IPS DF 4.7 (cell line): Measurements from ENCODE around the gene AMIGO3.
"Not testable (repeated sequence)": the region's sequence is repeated elsewhere in the genome, so short reads cannot be mapped to it uniquely, and the experiment has no call there.

Source experiments
- DNase-seq: peaks from one replicate; pipeline ENCODE4 v3.0.0-alpha.2; 2013; ENCODE audit warnings: low spot score; ENCODE audit errors: extremely low read depth

AMIGO3 gene

GRCh38 chr3:49689046-49689907, 30.2 kb downstream of the AMIGO3 start, which contains the start of the genes MST1 and RNF123:
MST1 (minus strand) TSS chr3:49689474; CDS start chr3:49688691, 783 bp downstream.
RNF123 (plus strand) TSS chr3:49689557; CDS start chr3:49691166, 1,609 bp downstream.
- DNase-seq = no peak

DNA sequence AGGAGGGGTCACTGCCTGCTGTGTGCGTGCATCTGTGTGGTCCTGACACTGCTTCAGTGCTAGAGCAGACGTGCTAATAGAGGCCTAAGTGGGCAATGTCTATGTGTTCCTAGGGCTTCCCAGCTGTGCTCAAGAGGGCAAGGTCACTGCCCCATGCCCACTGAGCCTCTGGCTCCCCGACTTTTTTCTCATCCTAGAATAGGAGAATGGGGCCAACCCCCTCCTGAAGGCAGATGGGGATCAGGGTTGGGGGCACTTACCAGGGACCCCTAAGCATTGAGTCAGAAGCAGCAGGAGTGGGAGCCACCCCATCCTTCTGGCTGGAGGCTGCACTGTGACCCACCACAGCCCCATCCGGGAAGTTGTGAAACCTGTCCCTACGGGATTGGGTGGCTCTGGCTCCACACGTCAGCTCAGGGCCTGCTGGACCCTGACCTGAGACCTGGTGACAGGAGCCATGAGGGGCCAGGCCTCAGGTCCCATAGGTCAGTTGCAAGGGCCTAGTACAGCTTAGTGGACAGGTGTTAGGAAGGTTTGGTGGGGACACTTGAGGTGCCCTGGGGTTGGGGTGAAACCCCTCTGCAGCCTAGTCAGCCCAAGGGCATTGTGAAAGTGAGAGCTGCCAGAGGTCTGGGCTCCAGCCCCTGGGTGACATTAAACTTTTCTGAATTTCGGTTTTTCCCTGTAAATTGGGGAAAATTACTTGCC, 31.0 kb downstream of the AMIGO3 start:
- not testable (repeated sequence) for DNase-seq

DNA sequence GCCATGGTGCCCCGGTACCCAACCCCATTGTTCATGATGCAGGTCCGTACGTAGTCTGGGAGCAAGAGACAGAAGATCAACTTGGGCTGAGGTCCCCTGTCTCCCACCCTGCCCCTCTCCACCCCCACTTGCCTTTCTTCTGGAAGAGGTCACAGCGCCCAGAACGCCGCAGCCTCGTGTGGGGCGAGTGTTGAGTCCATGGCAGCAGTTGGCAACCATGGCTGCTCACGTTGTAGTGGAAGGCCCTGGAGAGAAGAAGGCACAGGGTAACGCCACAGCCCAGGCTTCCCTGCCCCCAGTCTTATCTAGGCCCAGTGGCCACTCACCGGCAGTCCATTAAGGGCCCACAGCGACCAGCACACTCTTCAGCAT, 32.1 kb downstream of the AMIGO3 start:
- not testable (repeated sequence) for DNase-seq

- DNase-seq = not testable (repeated sequence)
Measured at GRCh38 chr3:49686769-49687423, 32.6 kb downstream of the AMIGO3 start.

GRCh38 chr3:49686346-49686745, 33.1 kb downstream of the AMIGO3 start:
- DNase-seq = not testable (repeated sequence)

DNA sequence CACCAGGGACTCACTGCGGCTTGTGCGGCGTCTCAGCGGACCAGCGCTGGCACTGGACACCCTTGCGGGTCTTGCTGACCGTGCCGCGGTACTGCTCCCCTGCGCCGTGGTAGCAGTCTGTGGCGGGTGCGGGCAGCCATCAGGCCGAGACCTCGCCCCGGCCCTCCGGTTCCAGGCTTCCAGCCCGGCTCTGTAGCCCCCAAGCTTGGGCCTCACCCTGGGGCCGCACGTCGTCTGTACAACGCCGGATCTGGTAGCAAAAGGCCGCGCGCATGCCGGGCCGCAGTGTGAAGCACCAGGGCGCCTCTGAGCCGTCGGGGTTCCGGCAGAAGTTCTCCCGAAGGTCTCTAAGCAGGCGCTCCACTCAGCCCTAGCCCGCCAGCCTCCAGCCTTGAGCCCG, 33.6 kb downstream of the AMIGO3 start:
- DNase-seq = not testable (repeated sequence)

DNA sequence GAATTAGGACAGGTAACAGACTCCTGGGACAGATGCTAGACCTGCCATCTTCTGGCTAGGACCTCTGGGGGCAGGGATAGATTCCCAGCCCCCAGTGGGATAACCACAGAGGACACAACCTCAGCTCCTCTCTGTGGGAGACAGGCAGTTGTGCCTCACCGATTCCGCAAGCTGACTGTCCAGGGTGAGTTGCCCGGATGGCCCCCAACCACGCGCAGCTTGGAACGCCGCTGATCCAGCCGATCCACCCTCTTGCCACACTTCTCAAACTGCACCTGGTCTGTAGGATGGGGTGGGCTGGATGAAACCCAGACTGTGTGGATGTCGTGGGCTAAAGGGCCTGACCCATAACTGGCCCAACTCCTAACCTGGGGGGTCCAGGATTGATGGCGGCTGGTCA, 34.4 kb downstream of the AMIGO3 start:
- not testable (repeated sequence) for DNase-seq

DNA sequence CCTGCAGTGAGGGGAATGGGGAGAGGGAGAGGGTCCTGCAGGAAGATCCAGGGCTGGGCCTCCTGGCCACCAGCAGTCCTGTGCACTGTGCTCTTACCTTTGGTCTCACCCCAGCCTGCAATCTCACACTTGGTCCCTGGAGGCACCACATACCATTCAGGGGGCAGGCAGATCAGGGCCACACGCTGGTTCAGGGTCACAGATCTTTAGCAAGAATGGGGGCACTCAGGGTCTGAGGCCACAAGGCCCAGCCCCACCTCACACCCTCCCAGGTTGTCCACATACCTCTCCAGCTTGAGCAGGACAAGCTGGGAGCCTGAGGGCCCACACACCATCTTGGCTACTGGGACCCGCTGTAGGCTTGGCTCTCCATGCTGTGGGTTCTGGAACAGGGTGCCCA, 35.0 kb downstream of the AMIGO3 start:
- DNase-seq = not testable (repeated sequence)

- DNase-seq = no peak
Measured at GRCh38 chr3:49683162-49683561, 36.3 kb downstream of the AMIGO3 start.

DNA sequence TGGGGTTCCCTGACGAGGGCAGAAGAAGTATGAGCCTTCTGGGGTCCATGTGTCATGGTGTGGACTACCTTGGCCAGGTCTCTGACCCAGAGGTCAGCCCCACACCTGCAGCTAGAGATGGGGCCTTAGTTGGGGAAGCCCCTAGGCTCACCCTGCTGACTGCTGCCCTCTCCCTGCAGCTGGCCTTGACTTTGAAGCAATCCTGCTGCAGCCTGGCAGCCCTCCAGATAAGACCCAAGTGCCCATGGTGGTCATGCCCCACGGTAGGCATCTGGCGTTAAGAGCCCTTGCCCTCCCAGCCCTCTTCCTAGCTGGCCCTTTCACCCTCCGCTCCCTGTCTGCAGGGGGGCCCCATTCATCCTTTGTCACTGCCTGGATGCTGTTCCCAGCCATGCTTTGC, 37.9 kb downstream of the AMIGO3 start:
- no peak for DNase-seq

- DNase-seq = no peak
Measured at GRCh38 chr3:49681232-49681522, 38.3 kb downstream of the AMIGO3 start.

DNA sequence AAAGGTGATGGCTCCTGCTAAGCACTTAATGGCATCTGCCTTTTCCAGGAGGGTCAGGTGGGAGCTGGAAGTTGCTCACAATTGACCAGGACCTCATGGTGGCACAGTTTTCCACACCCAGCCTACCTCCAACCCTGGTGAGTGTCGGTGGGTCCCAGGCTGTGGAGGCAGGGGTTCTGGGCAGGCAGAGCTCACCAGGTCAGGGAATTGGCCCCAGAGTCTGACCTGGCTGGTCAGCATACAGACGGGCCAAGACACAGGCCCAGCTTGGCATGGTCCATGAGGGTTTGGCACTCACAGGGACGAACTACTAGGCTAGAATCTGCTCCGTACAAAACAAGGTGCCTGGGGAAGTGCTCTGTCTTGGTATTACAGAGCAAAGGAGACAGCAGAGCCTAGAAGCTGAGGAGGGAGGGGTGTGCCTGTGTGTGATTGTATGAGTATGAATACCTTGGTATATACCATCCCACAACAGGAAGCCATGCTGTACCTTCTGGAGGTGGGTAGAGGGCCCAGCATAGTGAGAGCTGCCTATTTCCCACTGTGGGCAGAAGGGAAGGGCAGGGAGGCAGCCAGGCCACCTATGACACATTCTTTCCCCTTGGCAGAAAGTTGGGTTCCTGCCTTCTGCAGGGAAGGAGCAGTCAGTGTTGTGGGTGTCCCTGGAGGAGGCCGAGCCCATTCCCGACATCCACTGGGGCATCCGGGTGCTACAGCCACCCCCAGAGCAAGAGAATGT, 38.8 kb downstream of the AMIGO3 start:
- DNase-seq = no peak

DNA sequence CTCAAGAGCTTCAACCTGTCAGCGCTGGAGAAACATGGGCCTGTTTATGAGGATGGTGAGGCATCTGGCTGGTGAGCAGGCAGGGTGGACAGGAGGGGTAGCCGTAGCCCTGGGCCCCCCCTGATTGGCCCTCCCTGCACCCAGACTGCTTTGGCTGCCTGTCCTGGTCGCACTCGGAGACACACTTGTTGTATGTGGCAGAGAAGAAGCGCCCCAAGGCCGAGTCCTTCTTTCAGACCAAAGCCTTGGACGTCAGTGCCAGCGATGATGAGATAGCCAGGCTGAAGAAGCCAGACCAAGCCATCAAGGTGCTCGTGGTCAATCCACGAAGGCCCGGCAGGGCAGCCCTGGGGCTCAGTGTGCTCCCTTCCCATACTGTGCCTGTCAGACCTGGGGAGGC, 43.6 kb downstream of the AMIGO3 start:
- DNase-seq = no peak

GRCh38 chr3:49674497-49674983, 44.9 kb downstream of the AMIGO3 start:
- DNase-seq = no peak

DNA sequence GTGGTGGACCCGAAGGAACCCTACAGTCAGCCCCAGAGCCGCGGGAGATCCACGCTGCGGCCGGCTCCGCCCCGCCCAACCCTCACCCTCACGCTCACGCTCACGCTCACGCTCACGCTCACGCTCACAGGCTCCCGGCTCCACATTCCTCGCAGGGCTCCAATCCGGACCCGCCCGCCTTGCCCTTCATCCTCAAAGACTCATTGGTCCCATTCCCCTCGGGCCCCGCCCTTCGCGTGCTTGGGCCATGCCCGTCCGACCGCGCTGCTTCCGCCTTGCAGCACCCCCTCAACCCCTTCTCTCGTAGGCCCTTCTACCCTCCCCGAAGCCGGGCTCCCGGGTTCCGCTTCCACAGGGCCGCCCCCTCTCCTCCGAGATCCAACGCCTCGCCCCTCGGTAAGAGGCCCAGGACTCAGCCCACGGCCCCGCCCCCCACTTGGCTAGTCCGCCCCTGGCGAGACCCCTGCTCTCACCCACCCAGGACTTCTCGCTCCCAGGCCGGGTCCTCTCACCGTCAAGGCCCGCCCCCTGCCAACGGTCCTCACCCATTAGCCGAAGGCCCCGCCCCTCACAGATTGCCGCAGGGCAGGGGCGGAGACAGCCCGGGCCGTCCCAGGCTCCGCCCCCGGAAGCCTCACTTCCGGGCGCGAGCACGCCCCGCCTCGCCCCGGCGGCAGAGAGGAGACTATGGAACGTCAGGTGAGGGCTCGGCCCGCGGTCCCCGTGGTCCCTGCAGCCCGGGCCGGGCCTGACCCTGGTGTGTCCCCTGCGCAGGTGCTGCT, 45.6 kb downstream of the AMIGO3 start, which contains the start of gene APEH:
Gene APEH, plus strand, starts transcription at position 637 of the 782 bp plus-strand sequence. Its CDS starts 51 bp downstream, at position 688.
- peak; percentile 83 for DNase-seq

GRCh38 chr3:49673121-49673714, 46.3 kb downstream of the AMIGO3 start:
- DNase-seq = no peak

DNA sequence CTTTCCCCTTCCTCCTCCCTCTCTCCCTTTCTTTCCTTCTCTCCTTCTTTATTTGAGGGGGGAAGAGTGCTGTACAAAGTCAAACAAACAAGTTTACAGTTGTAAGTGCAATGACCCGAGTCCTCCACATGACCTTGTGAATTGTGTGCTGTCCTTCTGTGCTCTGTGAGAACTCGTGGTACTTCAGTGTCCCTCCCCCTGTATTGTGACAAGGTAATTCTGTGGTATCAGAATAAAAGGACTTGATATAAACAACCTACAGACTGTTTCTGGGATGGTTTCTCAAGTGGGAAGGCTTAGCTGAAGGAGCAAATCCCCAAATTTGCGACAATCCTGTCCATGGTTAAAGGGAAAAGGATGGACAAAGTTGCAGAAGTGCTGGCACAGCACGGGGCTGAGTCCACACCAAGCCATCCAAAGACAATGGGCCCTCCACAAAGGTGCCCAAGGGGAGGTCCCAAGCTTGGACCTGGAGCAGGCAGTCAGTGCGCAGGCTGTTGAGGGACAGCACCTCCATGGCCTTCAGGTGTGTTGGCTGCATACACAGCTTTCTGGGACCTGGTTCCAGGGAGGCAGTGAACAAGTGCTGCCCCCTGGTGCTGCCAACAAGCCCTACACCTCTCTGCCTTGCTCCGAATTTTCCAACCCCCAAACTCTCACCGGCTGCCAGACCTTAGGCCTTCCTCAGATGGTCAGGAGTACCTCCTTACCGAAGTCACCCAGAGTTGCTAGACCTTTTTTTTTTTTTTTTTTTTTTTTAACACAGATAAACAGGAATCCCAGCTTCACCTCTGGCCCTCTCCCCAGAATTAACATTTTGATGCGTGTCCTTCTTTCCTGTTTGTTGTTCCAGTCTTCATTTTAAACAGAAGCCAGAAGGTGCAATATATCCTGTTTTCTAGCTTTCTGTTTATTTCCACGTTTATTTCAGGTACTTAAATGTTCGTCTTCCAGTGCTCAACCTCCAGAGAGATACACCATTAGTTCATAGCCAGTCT, 47.9 kb downstream of the AMIGO3 start:
- peak; percentile 79 for DNase-seq

DNA sequence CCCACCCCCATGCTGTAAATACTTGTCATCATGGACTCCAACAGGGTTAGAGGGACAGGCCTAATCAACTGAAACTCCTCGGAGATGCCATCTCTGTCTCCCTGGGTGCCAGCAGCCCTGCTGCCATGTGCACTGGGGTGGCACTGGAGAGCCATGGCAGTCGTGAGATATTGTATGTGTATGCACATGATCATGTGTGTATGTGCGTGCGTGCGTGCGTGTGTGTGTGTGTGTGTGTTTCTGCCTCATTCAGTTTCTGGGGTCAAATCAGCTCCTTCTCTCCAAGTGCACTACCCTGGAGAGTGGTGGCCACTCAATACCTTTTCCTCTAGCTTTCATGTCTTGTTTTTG, 48.6 kb downstream of the AMIGO3 start:
- DNase-seq = no peak

DNA sequence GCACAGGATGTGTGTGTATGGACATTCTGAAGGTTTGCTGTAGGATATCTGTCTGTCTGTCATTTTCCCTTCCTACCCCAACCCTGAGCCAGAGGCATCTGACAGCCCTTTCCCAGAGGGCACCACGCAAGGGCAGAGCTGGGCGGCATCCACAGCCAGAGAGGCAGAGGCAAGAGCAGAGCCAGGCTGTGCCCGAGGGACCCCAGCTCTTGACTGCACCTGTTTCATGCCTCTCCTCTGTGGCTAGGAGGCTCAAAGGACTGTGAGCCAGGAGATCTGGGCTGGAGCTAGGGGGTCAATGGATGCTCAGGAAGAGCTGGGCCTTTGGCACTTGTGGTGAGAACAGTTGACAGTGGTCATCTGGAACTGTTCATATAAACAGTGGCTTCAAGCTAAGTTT, 50.1 kb downstream of the AMIGO3 start:
- DNase-seq = no peak
